GM18907 (cell line): ENCODE results near the gene PAGR1.
A peak's percentile ranks its signal among the peaks of the same experiment; 100 is the strongest.
"Not testable (repeated sequence)": the region's sequence is repeated elsewhere in the genome, so short reads cannot be mapped to it uniquely, and the experiment has no call there.

Source experiments
- ATAC-seq: cut with Tn5 transposase; IDR thresholded peaks from one replicate; pipeline ENCODE4 v1.9.1; 2021; ENCODE audit warnings: mild to moderate bottlenecking, moderate library complexity; ENCODE audit not compliant: unreplicated experiment

Gene PAGR1

DNA sequence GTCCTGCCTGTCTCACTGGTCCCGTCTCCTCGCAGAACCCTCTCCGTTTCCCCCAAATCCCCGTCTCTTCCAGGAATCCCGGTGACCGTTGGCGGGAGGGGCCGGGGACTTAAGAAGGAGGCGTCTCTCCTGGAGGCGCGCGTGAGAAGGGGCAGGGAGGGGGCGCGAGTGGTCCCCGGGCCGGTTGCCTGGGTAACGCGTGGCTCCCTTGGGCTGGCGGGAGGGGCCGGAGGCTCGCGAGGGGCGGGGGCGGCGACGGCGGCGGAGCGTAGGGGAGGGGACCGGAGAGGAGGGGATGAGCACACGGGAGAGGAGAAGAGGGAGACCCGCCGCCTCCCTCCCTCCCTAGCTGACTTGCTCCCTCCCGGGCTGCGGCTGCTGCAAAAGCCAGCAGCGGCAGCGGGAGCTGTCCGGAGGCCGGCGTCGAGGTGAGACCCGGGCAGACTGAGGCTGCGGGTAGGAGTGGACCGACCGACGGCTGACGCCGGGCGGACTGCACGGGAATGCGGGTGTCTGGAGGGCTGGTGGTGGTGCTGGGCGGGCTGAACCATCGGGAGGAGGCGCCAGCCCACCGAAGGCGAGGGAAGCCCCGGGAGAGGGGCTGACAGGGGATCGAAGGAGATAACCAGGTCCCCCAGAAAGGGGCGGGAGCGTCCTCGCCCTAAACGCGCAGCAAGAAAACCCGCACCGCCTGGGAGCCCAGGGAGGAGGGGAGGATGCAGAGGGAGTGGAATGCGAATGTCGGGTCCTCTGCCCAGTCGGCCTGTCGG lies 3.9 kb upstream of the PAGR1 start, which contains the start of gene PRRT2:
Gene PRRT2, plus strand, starts transcription at position 298 of the 770 bp plus-strand sequence. CDS start 862 bp downstream, outside the sequence.
- no peak for ATAC-seq

DNA sequence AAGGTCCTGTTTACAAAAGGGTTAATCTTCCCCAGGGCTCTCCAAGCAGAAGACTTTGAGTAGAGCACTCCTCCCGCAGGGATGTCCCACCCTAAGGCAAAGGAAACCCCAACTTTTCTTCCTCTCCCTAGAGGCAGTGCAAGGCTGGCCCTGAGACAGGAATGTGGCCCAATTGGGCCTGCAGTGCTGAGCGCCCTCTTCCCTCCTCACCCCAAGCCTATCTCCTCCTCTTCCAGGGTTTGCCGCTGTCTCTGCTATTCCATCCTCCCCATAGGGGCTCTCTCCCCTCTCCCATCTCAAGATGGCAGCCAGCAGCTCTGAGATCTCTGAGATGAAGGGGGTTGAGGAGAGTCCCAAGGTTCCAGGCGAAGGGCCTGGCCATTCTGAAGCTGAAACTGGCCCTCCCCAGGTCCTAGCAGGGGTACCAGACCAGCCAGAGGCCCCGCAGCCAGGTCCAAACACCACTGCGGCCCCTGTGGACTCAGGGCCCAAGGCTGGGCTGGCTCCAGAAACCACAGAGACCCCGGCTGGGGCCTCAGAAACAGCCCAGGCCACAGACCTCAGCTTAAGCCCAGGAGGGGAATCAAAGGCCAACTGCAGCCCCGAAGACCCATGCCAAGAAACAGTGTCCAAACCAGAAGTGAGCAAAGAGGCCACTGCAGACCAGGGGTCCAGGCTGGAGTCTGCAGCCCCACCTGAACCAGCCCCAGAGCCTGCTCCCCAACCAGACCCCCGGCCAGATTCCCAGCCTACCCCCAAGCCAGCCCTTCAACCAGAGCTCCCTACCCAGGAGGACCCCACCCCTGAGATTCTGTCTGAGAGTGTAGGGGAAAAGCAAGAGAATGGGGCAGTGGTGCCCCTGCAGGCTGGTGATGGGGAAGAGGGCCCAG lies 3.0 kb upstream of the PAGR1 start:
- no peak for ATAC-seq

DNA sequence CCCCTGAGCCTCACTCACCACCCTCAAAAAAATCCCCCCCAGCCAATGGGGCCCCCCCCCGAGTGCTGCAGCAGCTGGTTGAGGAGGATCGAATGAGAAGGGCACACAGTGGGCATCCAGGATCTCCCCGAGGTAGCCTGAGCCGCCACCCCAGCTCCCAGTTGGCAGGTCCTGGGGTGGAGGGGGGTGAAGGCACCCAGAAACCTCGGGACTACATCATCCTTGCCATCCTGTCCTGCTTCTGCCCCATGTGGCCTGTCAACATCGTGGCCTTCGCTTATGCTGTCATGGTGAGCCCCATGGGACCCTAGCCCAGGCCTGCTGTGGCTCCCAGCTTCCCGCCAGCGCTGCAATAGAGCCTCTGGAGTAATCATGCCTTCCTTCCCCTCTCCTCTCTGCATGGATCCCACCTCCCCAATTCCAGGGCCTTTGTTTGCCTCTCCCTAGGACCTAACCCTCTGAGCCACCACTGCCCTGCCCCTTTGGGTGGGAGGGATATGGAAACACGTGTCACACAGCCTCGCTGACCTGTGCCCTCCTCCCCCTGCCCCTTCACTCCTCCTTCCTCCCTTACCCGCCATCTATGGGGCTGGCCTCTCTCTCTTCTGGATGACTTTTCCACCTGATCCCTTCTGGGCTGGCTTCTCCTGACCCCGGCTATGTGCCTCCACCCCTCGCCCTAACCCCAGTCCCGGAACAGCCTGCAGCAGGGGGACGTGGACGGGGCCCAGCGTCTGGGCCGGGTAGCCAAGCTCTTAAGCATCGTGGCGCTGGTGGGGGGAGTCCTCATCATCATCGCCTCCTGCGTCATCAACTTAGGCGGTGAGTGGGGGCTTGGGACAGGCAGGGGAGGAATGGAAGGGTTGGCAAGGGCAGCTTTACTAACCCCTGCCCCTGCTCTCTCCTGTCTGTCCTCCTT lies 2.0 kb upstream of the PAGR1 start:
- ATAC-seq = no peak

DNA sequence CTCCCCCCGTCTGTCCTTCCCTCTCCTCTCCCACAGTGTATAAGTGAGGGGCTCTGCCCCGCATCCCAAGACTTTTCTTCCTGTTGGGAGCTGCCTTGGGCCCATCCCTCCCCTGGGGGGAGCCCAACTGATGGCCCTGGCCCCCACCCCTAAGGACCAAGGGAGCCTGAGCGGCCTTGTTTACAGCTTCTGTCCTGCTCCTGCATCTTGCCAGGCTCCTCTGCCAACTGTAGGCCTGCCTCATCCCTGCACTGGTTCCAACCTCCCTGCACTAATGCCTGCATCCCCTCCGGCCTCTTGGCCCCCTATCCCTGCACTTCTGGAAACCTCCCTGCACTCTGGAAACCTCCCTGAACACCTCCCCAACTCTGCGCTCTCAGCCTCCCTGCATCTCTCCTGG lies 1.4 kb upstream of the PAGR1 start:
- ATAC-seq = no peak

DNA sequence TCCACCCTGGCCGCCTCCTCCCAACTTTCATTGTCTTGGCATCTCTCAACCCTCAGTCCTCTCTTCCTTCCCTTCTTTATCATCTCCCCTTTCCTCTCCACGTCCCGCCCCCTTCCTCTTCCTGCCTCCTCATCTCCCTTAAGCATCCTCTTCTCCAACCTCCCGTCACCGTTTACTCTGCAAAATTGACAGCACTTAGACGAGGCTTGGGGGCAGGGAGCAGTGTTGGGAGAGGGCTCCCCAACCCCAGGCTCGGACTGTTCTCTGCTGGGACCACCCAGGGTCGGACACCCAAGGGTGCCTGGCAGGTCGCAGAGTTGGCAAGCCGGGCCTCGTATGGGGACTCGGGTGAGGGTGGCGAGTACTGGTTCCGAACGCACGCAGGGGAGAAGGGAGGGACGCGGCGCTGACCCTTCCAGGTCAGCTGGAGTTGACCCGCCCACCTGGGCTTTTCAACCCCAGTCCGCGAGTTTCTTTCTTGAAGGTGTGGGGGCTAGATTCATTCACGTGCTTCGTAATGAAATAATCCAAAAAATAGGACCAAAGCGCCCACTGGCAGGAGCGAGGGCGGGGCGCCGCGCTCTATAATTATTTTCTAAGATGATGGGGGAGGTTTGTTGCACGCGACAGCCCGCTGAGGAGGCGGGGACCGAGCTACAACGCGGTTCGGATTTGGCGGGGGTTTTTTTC lies 775 bp upstream of the PAGR1 start:
- no peak for ATAC-seq

DNA sequence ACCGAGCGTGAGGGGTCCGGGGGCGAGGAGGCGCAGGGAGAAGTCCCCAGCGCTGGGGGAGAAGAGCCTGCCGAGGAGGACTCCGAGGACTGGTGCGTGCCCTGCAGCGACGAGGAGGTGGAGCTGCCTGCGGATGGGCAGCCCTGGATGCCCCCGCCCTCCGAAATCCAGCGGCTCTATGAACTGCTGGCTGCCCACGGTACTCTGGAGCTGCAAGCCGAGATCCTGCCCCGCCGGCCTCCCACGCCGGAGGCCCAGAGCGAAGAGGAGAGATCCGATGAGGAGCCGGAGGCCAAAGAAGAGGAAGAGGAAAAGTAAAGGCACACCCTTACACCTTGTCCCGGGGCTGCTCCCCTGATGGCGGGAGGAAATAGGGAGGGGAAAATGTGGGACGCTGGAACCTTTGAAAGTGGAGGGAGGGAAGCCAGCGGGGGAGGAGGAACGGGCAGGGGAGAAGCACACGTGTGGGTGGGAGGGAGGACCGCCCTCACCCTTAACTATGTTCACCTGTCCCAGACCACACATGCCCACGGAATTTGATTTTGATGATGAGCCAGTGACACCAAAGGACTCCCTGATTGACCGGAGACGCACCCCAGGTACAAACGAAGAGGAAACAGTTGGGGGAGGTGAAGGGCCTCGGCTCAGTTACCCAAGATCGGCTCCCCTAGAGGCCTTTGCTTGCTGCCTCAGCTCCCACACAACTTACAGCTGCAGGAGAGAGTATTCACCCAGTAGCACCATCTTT lies 916 bp downstream of the PAGR1 start:
- ATAC-seq = peak; percentile 18

DNA sequence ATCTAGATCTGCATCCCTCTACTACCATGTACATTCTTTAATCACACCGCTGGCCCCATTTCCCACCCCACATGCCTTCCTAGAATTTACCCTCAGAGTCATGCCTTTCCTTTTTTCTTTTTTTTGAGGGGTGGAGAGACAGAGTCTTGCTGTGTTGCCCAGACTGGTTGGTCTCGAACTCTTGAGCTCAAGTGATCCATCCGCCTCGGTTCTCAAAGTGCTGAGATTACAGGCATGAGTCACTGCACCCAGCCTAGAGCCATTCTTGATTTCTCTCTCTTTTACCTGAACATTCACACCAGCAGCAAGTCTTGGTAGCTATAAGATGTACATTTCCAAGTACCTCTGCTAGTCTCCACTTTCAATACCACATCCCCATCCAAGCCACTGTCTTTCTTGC lies 2.1 kb downstream of the PAGR1 start:
- ATAC-seq = no peak

DNA sequence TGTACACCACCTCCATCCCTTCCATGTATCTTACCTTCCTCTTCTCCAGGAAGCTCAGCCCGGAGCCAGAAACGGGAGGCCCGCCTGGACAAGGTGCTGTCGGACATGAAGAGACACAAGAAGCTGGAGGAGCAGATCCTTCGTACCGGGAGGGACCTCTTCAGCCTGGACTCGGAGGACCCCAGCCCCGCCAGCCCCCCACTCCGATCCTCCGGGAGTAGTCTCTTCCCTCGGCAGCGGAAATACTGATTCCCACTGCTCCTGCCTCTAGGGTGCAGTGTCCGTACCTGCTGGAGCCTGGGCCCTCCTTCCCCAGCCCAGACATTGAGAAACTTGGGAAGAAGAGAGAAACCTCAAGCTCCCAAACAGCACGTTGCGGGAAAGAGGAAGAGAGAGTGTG lies 3.6 kb downstream of the PAGR1 start:
- no peak for ATAC-seq

DNA sequence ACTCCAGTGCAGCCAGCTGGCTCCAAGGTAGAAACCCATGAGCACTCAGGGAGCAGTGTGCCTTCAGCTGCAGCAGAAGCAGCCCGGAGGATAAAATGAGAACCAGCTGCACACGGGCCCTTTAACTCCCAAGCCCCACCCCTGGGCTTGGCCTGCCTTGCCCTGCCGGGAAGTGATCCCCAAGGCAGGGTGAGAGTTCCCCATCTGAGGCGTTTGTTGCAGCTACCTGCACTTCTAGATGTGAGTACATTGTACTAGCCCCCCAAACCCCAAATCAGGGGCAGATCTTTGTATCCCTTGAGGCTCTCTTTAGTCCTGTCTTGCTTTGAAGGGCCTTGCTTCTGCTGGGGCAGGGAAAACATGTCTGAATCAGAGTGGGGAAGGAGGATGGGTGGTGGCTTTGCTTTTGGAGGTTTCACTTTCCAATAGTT lies 4.3 kb downstream of the PAGR1 start, which contains the start of gene MVP:
Gene MVP, plus strand, starts transcription at position 192 of the 431 bp plus-strand sequence. CDS start 10,088 bp downstream, outside the sequence.
- no peak for ATAC-seq

DNA sequence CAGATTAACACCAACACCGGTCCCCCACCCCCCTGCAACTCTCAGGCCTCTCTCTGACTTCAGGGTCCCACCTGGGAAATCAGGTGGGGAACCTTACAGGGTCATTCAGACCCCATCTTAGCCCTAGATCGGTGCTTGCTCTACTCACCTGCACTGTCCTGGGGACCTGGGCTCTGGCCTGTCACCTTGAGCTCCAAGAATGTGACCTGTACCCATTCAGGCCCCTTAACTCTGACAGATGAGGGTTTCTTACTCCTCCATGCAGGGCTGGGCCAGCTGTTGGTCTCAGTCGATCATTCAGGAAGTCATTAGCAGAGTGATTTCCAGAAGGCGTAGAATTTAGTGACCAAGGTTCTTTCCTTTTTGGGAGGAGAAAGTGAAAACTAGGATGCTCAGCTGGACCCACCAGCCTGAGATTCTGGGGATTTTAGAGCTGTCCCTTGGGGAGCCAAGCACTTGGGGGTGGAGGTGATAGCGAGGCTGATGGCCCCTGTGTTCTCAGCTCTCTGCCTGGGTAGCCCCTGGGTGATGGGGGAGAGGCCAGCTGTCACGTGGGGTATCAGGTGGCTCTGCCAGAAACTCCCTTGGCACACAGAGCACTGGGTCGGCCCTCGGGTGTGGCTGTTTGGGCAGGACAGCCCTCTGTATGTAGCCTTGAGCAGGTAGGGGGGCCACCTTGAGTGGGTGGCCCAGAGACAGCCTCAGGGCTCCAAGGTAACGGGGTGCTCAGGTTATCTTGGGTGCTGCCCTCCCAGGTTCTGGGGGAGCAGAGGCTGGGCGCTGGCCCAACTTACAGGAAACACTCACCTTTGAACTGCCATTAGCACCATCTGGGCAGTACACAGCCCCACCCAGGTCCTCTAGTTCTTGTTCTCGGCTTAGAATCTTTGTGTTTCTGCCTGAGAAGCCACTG lies 5.0 kb downstream of the PAGR1 start:
- ATAC-seq = peak; percentile 58

DNA sequence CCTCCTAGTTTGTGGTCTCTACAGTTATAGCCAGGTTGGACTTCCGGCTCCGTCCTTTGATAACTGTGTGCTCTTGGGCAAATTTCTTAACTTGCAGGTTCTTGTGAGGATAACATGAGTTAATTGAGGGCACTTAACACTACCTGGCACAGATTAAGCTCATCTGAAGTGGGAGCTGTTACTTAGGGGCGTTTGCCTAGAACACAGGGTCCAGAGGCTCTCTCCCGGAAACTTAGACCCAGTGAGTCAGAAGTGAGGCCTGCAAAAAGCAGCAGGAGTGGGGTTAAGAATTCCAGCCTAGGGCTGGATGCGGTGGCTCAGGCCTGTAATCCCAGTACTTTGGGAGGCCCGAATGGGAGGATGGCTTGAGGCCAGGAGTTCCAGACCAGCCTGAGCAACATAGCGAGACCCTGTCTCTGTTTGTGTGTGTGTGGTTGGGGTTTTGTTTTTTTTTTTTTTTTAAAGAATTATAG lies 5.7 kb downstream of the PAGR1 start:
- no peak for ATAC-seq

DNA sequence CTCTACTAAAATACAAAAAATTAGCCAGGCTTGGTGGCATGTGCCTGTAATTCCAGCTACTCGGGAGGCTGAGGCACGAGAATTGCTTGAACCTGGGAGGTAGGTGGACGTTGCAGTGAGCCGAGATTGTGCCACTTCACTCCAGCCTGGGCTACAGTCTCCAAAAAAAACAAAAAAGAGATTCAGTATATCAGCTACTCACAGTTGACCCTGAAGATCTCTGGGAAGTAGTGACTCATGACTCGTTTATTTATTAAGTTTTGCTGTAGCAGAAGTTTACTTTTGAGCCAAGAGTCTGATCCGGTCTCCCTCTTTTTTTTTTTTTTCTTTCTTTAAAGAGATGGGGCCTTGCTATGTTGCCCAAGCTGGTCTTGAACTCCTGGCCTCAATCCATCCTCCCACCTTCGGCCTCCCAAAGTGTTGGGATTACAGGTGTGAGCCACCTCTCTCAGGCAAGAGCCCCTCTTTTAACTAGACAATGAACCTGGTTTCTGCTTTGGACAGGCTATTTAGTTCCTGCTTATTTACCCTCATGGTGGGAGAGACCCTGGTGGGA lies 8.7 kb downstream of the PAGR1 start:
- no peak for ATAC-seq

DNA sequence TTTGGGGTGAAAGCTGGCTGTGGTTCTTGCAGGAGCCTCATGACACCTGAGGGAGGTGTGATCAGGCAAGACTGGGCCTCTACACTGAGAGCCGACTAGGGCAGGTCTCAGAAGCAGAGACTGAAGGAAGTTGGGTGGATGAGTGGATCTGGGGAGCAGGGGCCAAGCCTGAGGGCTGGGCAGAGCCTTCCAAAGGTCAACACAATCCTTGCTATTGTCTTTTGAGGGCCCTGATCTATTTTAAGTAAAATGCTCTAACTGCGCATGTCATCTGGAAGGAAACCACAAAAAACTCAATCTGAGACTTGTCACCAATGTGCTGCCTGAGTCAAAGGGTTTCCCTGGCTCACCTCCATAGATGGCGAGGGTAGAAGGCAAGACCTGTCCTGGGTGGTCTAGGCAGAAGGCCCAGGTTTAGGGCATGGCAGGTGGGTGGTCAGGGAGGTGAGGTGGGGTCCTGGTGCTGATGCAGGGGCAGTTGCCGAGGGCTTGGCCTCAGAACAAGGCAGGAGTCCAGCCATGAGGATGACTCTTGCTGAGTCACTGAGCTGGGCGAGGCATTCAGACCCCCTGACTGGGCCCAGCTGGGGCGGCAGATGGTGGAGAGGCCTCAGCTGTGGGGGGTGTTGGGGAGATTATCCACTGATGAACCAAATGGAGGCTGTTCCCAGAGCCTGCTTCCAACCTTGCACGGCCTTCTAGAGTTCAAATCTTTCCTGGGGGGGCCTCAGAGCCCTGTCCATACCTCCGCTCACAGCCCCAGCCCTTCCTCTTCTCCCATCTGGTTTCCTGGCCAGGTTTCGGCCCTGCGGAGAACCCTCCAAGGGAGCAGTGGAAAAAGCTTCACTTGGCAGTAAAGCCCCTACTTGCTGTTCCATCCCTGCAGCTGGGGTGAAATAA lies 9.4 kb downstream of the PAGR1 start:
- ATAC-seq = no peak

DNA sequence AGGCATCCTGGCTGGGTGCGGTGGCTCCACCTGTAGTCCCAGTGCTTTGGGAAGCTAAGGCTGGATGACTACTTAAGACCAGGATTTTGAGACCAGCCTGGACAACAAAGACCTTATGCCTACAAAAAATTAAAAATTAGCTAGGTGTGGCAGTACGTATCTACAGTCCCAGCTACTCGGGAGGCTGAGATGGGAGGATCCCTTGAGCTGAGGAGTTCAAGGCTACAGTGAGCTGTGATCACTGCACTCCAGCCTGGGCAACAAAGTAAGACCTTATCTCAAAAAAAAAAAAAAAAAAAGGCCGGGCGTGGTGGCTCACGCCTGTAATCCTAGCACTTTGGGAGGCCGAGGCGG lies 10.4 kb downstream of the PAGR1 start:
- ATAC-seq = no peak

DNA sequence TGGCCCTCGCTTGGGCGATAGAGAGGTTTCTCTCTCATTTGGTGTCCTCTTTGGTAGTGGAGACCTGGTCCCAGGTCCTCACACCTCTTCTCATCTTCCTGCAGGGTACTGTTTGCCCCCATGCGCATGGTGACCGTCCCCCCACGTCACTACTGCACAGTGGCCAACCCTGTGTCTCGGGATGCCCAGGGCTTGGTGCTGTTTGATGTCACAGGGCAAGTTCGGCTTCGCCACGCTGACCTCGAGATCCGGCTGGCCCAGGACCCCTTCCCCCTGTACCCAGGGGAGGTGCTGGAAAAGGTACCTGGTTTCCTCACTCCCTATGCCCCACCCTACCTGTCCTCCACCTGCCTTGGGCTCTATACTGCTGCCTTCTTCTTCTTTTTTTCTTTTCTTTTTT lies 14.8 kb downstream of the PAGR1 start:
- ATAC-seq = no peak

DNA sequence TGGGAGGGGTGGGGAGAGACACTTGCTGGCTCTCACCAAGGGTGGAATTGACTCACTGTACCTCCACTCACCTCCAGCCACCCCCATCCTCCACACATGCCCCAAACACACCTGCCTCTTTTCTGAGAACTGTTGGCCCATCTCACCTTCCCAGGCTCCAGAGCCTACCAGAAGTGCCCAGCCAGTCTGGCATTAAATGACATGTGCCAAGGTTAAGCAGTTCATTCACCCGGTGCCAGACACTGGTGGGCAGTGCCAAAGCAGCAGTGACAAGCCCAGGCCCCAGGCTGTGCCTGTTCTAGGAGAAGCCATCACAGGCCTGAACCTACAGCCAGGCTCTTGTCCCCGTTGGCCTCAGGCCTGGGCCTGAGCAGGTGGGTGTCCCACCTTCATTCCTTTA lies 15.5 kb downstream of the PAGR1 start:
- no peak for ATAC-seq

DNA sequence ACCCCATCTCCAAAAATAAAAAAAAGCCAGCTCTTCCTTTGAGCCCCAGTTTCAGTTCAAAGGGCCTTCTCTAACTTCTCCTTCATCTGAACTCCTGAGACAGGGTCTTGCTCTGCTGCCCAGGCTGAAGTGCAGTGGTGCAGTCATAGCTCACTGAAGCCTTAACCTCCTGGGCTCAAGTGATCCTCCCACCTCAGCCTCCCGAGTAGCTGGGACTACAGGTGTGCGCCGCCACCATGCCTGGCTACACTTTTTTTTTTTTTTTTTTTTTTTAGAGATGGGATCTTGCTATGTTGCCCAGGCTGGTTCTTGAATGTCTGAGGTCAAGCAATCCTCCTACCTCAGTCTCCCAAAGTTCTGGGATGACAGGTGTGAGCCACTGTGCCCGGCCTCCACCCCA lies 17.3 kb downstream of the PAGR1 start:
- ATAC-seq = not testable (repeated sequence)
